ENCODE measurements around the gene ZSWIM4.
A peak's percentile ranks its signal among the peaks of the same experiment; 100 is the strongest.

The ZSWIM4 gene

GRCh38 chr19:13873834-13874515 is 78.7 kb downstream of the ZSWIM4 start:
- H4K20me1 ChIP-seq = no peaks in the 10 kb centered on the region; a peak in 2 of 22 replicates
- H3K4me2 ChIP-seq = no peak overlapping the region; a peak in 1 of 22 replicates
- no peak overlapping the region for H3K9ac ChIP-seq
- no peak overlapping the region for H3K27ac ChIP-seq
- H3K27me3 ChIP-seq = peaks cover 0 to 12% (median 0%) of the 10 kb centered on the region in 11 experiments; a peak in 7 of 22 replicates
- H3K9me3 ChIP-seq (replicated peaks in 1 of 11) = no peaks in the 10 kb centered on the region
- H3K36me3 ChIP-seq = no peaks in the 10 kb centered on the region
- H3K4me1 ChIP-seq = peaks cover 2 to 34% (median 26%) of the 10 kb centered on the region in 10 experiments; a peak in 18 of 20 replicates
- no peak overlapping the region for H3K4me3 ChIP-seq
- no peak for TF ChIP-seq Cebpa-rat (IDR thresholded peaks at IDR 0.05)

- H3K27me3 ChIP-seq = peaks cover 0 to 12% (median 0%) of the 10 kb centered on the region in 11 experiments; a peak in 7 of 22 replicates
- no peak overlapping the region for H3K27ac ChIP-seq
- no peak overlapping the region for H3K4me2 ChIP-seq
- no peak overlapping the region for H3K4me3 ChIP-seq
- no peaks in the 10 kb centered on the region for H3K9me3 ChIP-seq (replicated peaks in 1 of 11)
- no peak for TF ChIP-seq Cebpa-rat (IDR thresholded peaks at IDR 0.05)
- H3K4me1 ChIP-seq = peaks cover 12 to 44% (median 31%) of the 10 kb centered on the region in 10 experiments
- no peaks in the 10 kb centered on the region; a peak in 2 of 22 replicates for H4K20me1 ChIP-seq
- H3K9ac ChIP-seq = peak overlapping the region in 3 of 11 experiments; percentile 8 to 31 (median 18); a peak in 1 of 22 replicates
- no peaks in the 10 kb centered on the region for H3K36me3 ChIP-seq
Measured at GRCh38 chr19:13875824-13876223, 80.6 kb downstream of the ZSWIM4 start.

GRCh38 chr19:13876834-13877233 is 81.6 kb downstream of the ZSWIM4 start, which contains the start of gene NANOS3:
TSS of gene NANOS3 (plus strand) at chr19:13877134. CDS start at chr19:13877249, 115 bp downstream.
- H3K27me3 ChIP-seq = peaks cover 0 to 11% (median 0%) of the 10 kb centered on the region in 11 experiments; a peak in 6 of 22 replicates
- no peak within 1 kb of the TSS for H3K27ac ChIP-seq
- no peaks in the 10 kb centered on the region for H3K9me3 ChIP-seq (replicated peaks in 1 of 11)
- no peak for TF ChIP-seq Cebpa-rat (IDR thresholded peaks at IDR 0.05)
- H3K4me2 ChIP-seq = no peak within 1 kb of the TSS
- no peaks in the 10 kb centered on the region for H3K36me3 ChIP-seq
- H3K4me1 ChIP-seq = peaks cover 22 to 46% (median 33%) of the 10 kb centered on the region in 10 experiments
- H3K4me3 ChIP-seq = no peak within 1 kb of the TSS
- peak within 1 kb of the TSS in 3 of 11 experiments; percentile 18 to 31 (median 29); a peak in 1 of 22 replicates for H3K9ac ChIP-seq
- no peaks in the 10 kb centered on the region; a peak in 2 of 22 replicates for H4K20me1 ChIP-seq

GRCh38 chr19:13877303-13877702 is 82.1 kb downstream of the ZSWIM4 start:
- Histone ChIP-seq H3K4me1 (peaks cover 25 to 46% (median 33%) of the 10 kb centered on the region in 10 experiments), H3K4me3 (no peak overlapping the region), H3K9ac (0 out of 22 replicates have a peak overlapping the region, but pooled peaks of 1 of the 11 experiments have one; percentile 29), H3K27ac (no peak overlapping the region), H3K36me3 (no peaks in the 10 kb centered on the region), H3K27me3 (peaks cover 0 to 6% (median 0%) of the 10 kb centered on the region in 11 experiments; a peak in 6 of 22 replicates), H3K4me2 (no peak overlapping the region), H4K20me1 (no peaks in the 10 kb centered on the region; a peak in 2 of 22 replicates), H3K9me3 (replicated peaks in 1 of 11) (no peaks in the 10 kb centered on the region)
- TF ChIP-seq Cebpa-rat (IDR thresholded peaks at IDR 0.05) = no peak

GRCh38 chr19:13880059-13881043 is 85.1 kb downstream of the ZSWIM4 start:
- H3K9me3 ChIP-seq (replicated peaks in 1 of 11) = no peaks in the 10 kb centered on the region
- peaks cover 34 to 55% (median 46%) of the 10 kb centered on the region in 10 experiments for H3K4me1 ChIP-seq
- H4K20me1 ChIP-seq = no peaks in the 10 kb centered on the region; a peak in 2 of 22 replicates
- H3K4me2 ChIP-seq = peak overlapping the region; percentile 81 to 97 (median 89)
- no peaks in the 10 kb centered on the region for H3K27me3 ChIP-seq
- no peaks in the 10 kb centered on the region for H3K36me3 ChIP-seq
- no peak for TF ChIP-seq Cebpa-rat (IDR thresholded peaks at IDR 0.05)
- H3K27ac ChIP-seq = peak overlapping the region; percentile 51 to 86 (median 78)
- peak overlapping the region in 8 of 10 experiments; percentile 17 to 55 (median 36); a peak in 11 of 20 replicates for H3K4me3 ChIP-seq
- H3K9ac ChIP-seq = peak overlapping the region; percentile 56 to 78 (median 70); a peak in 20 of 22 replicates

- peaks cover 34 to 62% (median 46%) of the 10 kb centered on the region in 10 experiments for H3K4me1 ChIP-seq
- no peak for TF ChIP-seq Cebpa-rat (IDR thresholded peaks at IDR 0.05)
- H4K20me1 ChIP-seq = no peaks in the 10 kb centered on the region; a peak in 2 of 22 replicates
- H3K27ac ChIP-seq = peak overlapping the region in 10 of 11 experiments; percentile 34 to 86 (median 78); a peak in 18 of 22 replicates
- peak overlapping the region in 3 of 10 experiments; percentile 27 to 42 (median 31); a peak in 4 of 20 replicates for H3K4me3 ChIP-seq
- no peaks in the 10 kb centered on the region for H3K36me3 ChIP-seq
- no peaks in the 10 kb centered on the region for H3K9me3 ChIP-seq (replicated peaks in 1 of 11)
- H3K4me2 ChIP-seq = peak overlapping the region; percentile 81 to 97 (median 89)
- no peaks in the 10 kb centered on the region for H3K27me3 ChIP-seq
- peak overlapping the region; percentile 3 to 78 (median 67); a peak in 15 of 22 replicates for H3K9ac ChIP-seq
Measured at GRCh38 chr19:13881251-13881691, 86.0 kb downstream of the ZSWIM4 start.

Data from BLaER1 treated with 17β-estradiol and CSF1 and Interleukin-3, amounts not matched to agents 10 nM and 100 nM (cell line).